H1 (cell line): ENCODE measurements around the gene LRRC4. TPM values are rescaled to one million over a fixed set of nuclear protein-coding genes. Genes with fewer than 3 reads are reported as not detected.

Experiments
- CTCF ChIA-PET: fragments of 300-600 bp; sonication (Branson Sonifier 250); formaldehyde crosslinking; loops from one replicate; lab custom pipeline; 2021; ENCODE audit not compliant: partially characterized antibody; lab: Charles Lee
- POLR2A ChIA-PET: fragments of 300-600 bp; sonication (Branson Sonifier 250); formaldehyde crosslinking; loops from one replicate; lab custom pipeline; 2021; ENCODE audit warnings: inconsistent platforms; ENCODE audit not compliant: partially characterized antibody; lab: Charles Lee
- DNase-seq, 2 experiments: peaks; one replicate each; pipeline versions ENCODE4 v3.0.0 to v3.0.0-alpha.2; 2010 to 2022; ENCODE audit warnings: low spot score in 2 of 2, low read depth in 1 of 2, mixed read lengths in 1 of 2
- FAIRE-seq: peaks from 2 replicates; lab custom pipeline; 2011; peaks lifted over from hg19 to GRCh38; lab: Jason Lieb, UNC
- H2AFZ ChIP-seq: 2 replicates; pipeline ENCODE4 v1.8.1; 2012; ENCODE audit warnings: low read length, inconsistent platforms
- H2AK5ac ChIP-seq: 2 replicates; pipeline ENCODE4 v1.6.1; 2013; ENCODE audit warnings: low read depth, low read length
- H2BK120ac ChIP-seq: replicated peaks from 2 replicates; pipeline ENCODE3; 2013; ENCODE audit warnings: low read depth, low read length, inconsistent platforms
- H2BK12ac ChIP-seq: 2 replicates; pipeline ENCODE4 v1.6.1; 2013; ENCODE audit warnings: low read depth, low read length
- H2BK15ac ChIP-seq: 2 replicates; pipeline ENCODE4 v1.6.1; 2013; ENCODE audit warnings: low read length
- H2BK20ac ChIP-seq: 2 replicates; pipeline ENCODE4 v1.6.1; 2013; ENCODE audit warnings: low read length
- H2BK5ac ChIP-seq: 2 replicates; pipeline ENCODE4 v1.6.1; 2013; ENCODE audit warnings: low read depth, low read length
- H3K14ac ChIP-seq: 2 replicates; pipeline ENCODE4 v1.6.1; 2013; ENCODE audit warnings: inconsistent platforms; ENCODE audit not compliant: insufficient read length
- H3K18ac ChIP-seq: 2 replicates; pipeline ENCODE4 v1.6.1; 2013; ENCODE audit warnings: low read length; ENCODE audit errors: extremely low read depth
- H3K23ac ChIP-seq: 2 replicates; pipeline ENCODE4 v1.6.1; 2013; ENCODE audit warnings: inconsistent platforms; ENCODE audit not compliant: insufficient read length
- H3K23me2 ChIP-seq: 2 replicates; pipeline ENCODE4 v1.6.1; 2013; ENCODE audit warnings: low read depth, low read length
- H3K27ac ChIP-seq: 2 replicates; pipeline ENCODE4 v1.6.1; 2011; ENCODE audit warnings: low read depth, low read length, inconsistent platforms
- H3K27me3 ChIP-seq, 4 experiments: replicated peaks in 1 of 4; 1 replicate in 1 of 4; 2 replicates in 3 of 4; pipeline versions ENCODE4 v1.6.1 to v1.8.1; 2011 to 2013; ENCODE audit warnings: low read length in 3 of 4, mild to moderate bottlenecking in 3 of 4, inconsistent platforms in 2 of 4, mixed read lengths in 2 of 4, moderate library complexity in 1 of 4; ENCODE audit not compliant: control insufficient read depth in 3 of 4, insufficient read depth in 3 of 4; ENCODE audit errors: extremely low read depth in 1 of 4
- H3K36me3 ChIP-seq, 4 experiments: 2 replicates each; pipeline versions ENCODE4 v1.6.1 to v1.8.1; 2011 to 2013; ENCODE audit warnings: mild to moderate bottlenecking in 4 of 4, low read length in 3 of 4, moderate library complexity in 2 of 4, control low read depth in 1 of 4, inconsistent platforms in 1 of 4; ENCODE audit not compliant: insufficient read depth in 4 of 4, control insufficient read depth in 2 of 4
- H3K4ac ChIP-seq: replicated peaks from 2 replicates; pipeline ENCODE3; 2013; ENCODE audit warnings: low read length, low read depth, mixed read lengths, inconsistent platforms; ENCODE audit not compliant: insufficient read length
- H3K4me1 ChIP-seq, 4 experiments: replicated peaks in 1 of 4; 1 replicate in 1 of 4; 2 replicates in 3 of 4; pipeline versions ENCODE4 v1.6.1 to v1.8.1; 2011 to 2013; ENCODE audit warnings: low read length in 3 of 4, inconsistent platforms in 2 of 4, mixed read lengths in 1 of 4; ENCODE audit not compliant: insufficient read depth in 4 of 4, control insufficient read depth in 3 of 4
- H3K4me2 ChIP-seq, 2 experiments: 2 replicates each; pipeline versions ENCODE4 v1.6.1 to v1.8.1; 2011 to 2013; ENCODE audit warnings: low read depth in 2 of 2, low read length in 2 of 2, control low read depth in 1 of 2, inconsistent platforms in 1 of 2, mild to moderate bottlenecking in 1 of 2; ENCODE audit not compliant: insufficient read depth in 1 of 2
- H3K4me3 ChIP-seq, 4 experiments: fragments of 200-600, 300-600 bp in 1 of 4; sonication (generic), shearing (Covaris generic), sonication (Bioruptor Twin) in 1 of 4; 2 replicates each; pipeline versions ENCODE4 v1.5.1 to v1.8.1; 2011 to 2016; ENCODE audit warnings: low read length in 4 of 4, low read depth in 3 of 4, control low read depth in 2 of 4, inconsistent platforms in 2 of 4, mild to moderate bottlenecking in 2 of 4, mixed read lengths in 1 of 4, moderate library complexity in 1 of 4; ENCODE audit not compliant: insufficient read depth in 2 of 4; ENCODE audit errors: extremely low read depth in 1 of 4
- H3K56ac ChIP-seq: replicated peaks from 2 replicates; pipeline ENCODE3; 2013; ENCODE audit warnings: low read depth, mild to moderate bottlenecking, mixed read lengths, low read length, inconsistent platforms; ENCODE audit not compliant: insufficient read length
- H3K79me1 ChIP-seq: 2 replicates; pipeline ENCODE4 v1.6.1; 2013; ENCODE audit warnings: low read depth, low read length, control low read depth
- H3K79me2 ChIP-seq, 2 experiments: 2 replicates each; pipeline versions ENCODE4 v1.6.1 to v1.8.1; 2012 to 2013; ENCODE audit warnings: low read length in 2 of 2, mild to moderate bottlenecking in 2 of 2, inconsistent platforms in 1 of 2; ENCODE audit not compliant: insufficient read depth in 2 of 2, control insufficient read depth in 1 of 2
- H3K9ac ChIP-seq, 4 experiments: replicated peaks in 1 of 4; 1 replicate in 1 of 4; 2 replicates in 3 of 4; pipeline versions ENCODE4 v1.6.1 to v1.8.1; 2011 to 2013; ENCODE audit warnings: low read depth in 3 of 4, low read length in 3 of 4, control low read depth in 2 of 4, mild to moderate bottlenecking in 2 of 4, moderate library complexity in 2 of 4, inconsistent platforms in 1 of 4; ENCODE audit errors: extremely low read depth in 1 of 4
- H3K9me3 ChIP-seq, 2 experiments: 2 replicates each; pipeline versions ENCODE4 v1.6.1 to v1.8.1; 2012 to 2013; ENCODE audit warnings: mild to moderate bottlenecking in 2 of 2, moderate library complexity in 2 of 2, control low read depth in 1 of 2, inconsistent platforms in 1 of 2, low read depth in 1 of 2, low read length in 1 of 2, mixed read lengths in 1 of 2; ENCODE audit not compliant: insufficient read depth in 2 of 2
- H4K20me1 ChIP-seq, 2 experiments: replicated peaks in 1 of 2; 2 replicates each; pipeline versions ENCODE3 to v1.8.1; 2011 to 2013; ENCODE audit warnings: inconsistent platforms in 2 of 2, low read length in 2 of 2, mild to moderate bottlenecking in 1 of 2; ENCODE audit not compliant: insufficient read depth in 2 of 2, control insufficient read depth in 1 of 2
- H4K5ac ChIP-seq: 2 replicates; pipeline ENCODE4 v1.6.1; 2013; ENCODE audit warnings: low read length, low read depth, mixed read lengths, inconsistent platforms; ENCODE audit not compliant: insufficient read length
- H4K8ac ChIP-seq: 2 replicates; pipeline ENCODE4 v1.8.0; 2013; ENCODE audit warnings: mild to moderate bottlenecking, moderate library complexity, low read length, inconsistent platforms; ENCODE audit not compliant: insufficient read depth; ENCODE audit errors: extremely low read depth
- H4K91ac ChIP-seq: replicated peaks from 2 replicates; pipeline ENCODE3; 2013; ENCODE audit warnings: low read length, mixed read lengths, inconsistent platforms; ENCODE audit not compliant: insufficient read length
- CHD2 ChIP-seq: IDR thresholded peaks from 2 replicates; pipeline ENCODE4 v1.6.1; 2012; ENCODE audit warnings: low read length, improper control_type of control experiment
- HDAC6 ChIP-seq: IDR thresholded peaks from one replicate; pipeline ENCODE4 v1.7.1; 2012; ENCODE audit warnings: low read depth, mild to moderate bottlenecking, inconsistent platforms, low read length, moderate library complexity
- MAFK ChIP-seq: IDR thresholded peaks from 2 replicates; pipeline ENCODE4 v1.6.1; 2012; ENCODE audit warnings: low read depth, mild to moderate bottlenecking, improper control_type of control experiment, low read length
- POU5F1 ChIP-seq: IDR thresholded peaks from 2 replicates; pipeline ENCODE4 v1.6.1; 2011; ENCODE audit warnings: low read depth, mild to moderate bottlenecking, low read length, moderate library complexity
- SAP30 ChIP-seq: fragments of 300-600 bp; sonication (generic); IDR thresholded peaks from 2 replicates; pipeline ENCODE4 v1.7.1; 2012; ENCODE audit warnings: low read length, moderate library complexity, mild to moderate bottlenecking, inconsistent platforms; ENCODE audit not compliant: insufficient read depth, insufficient replicate concordance
- TCF12 ChIP-seq: IDR thresholded peaks from 2 replicates; pipeline ENCODE4 v1.6.1; 2011; ENCODE audit warnings: low read depth, mild to moderate bottlenecking, low read length
- TEAD4 ChIP-seq: IDR thresholded peaks from 2 replicates; pipeline ENCODE4 v1.6.1; 2012; ENCODE audit warnings: low read depth, low read length, inconsistent platforms, mixed read lengths
- WGBS, 2 experiments: shearing (Covaris generic) in 1 of 2; methylation state at CpG; one replicate each; pipeline versions ENCODE4 v1.1.6 to v1.1.7; 2013 to 2015; ENCODE audit warnings: low lambda C conversion rate in 2 of 2, mixed read lengths in 2 of 2, inconsistent platforms in 1 of 2, low coverage in 1 of 2, missing lambda C conversion rate in 1 of 2; ENCODE audit not compliant: insufficient replicate concordance in 2 of 2, insufficient coverage in 1 of 2, insufficient read length in 1 of 2; ENCODE audit errors: extremely low coverage in 1 of 2, missing lambda C conversion rate in 1 of 2; 5-methylcytosine and 5-hydroxymethylcytosine counted together
- polyA plus RNA-seq, 7 experiments: library from polyadenylated mRNA; depleted of rRNA in 3 of 7; stranded (reverse) in 5 of 7; unstranded in 2 of 7; fragments of >200 nt in 5 of 7; fragments of 200-250 nt in 2 of 7; gene quantifications; 1 replicate in 5 of 7; 2 replicates in 1 of 7; 4 replicates in 1 of 7; pipeline versions ENCODE4 v1.2.1 to v1.2.3, GENCODE V29; 2011 to 2013; ENCODE audit warnings: missing spikeins in 2 of 7, mixed read lengths in 2 of 7
- total RNA-seq: library from RNA; stranded (reverse); fragmentation: NEBNext Ultra II Directional; extraction: Animal tissue kit (Norgen Biotek cat#: 25700); gene quantifications from 2 replicates; pipeline ENCODE4 v1.2.1, GENCODE V29; 2021
- TF ChIP-seq, protein P1 (sequence below): IDR thresholded peaks from 2 replicates; pipeline ENCODE4 v1.6.1; 2011; ENCODE audit warnings: low read depth, mild to moderate bottlenecking, low read length; ENCODE audit not compliant: insufficient read depth
- TF ChIP-seq, protein P2 (sequence below): IDR thresholded peaks from 2 replicates; pipeline ENCODE4 v1.6.1; 2012; ENCODE audit warnings: inconsistent platforms
- TF ChIP-seq, protein P3 (sequence below), 3 experiments: IDR thresholded peaks; 1 replicate in 2 of 3; 2 replicates in 1 of 3; pipeline versions ENCODE4 v1.5.1 to v1.6.1; 2011; ENCODE audit warnings: low read length in 3 of 3, mild to moderate bottlenecking in 3 of 3, inconsistent platforms in 2 of 3, low read depth in 1 of 3, moderate library complexity in 1 of 3; ENCODE audit not compliant: insufficient read depth in 1 of 3; ENCODE audit errors: control extremely low read depth in 1 of 3

Gene LRRC4
- total and polyA plus RNA-seq, 2 of the 8 experiments (the other 6 are each of a cell fraction or from before 2014, with no cell fraction given): 13.4 to 16.4 TPM

DNA sequence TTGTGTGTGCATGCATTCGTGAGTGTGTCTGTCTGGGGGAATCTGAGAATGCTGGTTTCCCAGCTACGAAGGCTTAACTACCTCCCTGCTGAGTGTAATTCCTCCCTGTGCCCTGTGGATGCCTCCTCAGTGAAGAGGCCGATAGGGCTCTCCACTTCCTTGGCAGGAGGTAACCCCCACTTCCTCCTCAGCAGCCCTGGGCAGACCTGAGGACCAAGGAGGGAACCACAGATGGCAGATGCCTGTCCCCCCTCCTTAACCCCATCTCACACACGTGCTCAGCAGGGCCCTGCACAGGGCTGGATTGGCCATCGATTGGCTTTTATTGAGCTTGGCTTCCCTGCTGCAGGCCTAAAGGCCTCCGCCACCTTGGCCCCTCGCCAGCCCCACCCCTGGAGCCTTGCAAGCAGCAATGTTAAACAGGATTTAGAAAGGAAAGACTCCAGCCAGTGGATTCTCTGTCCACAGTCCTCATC is 45.6 kb upstream of the LRRC4 start:
- Histone ChIP-seq H2BK12ac (no peak overlapping the region), H3K36me3 (peaks cover 2 to 10% (median 6%) of the 10 kb centered on the region in 4 experiments; a peak in 3 of 8 replicates), H2BK20ac (no peak overlapping the region), H3K9ac (no peak overlapping the region), H2BK15ac (no peak overlapping the region), H3K27me3 (no peaks in the 10 kb centered on the region), H3K23ac (no peak overlapping the region), H3K4ac (no peak overlapping the region), H4K8ac (no peak overlapping the region), H3K4me3 (no peak overlapping the region), H3K56ac (no peak overlapping the region), H2BK120ac (no peak overlapping the region), H4K20me1 (peaks cover 6 to 13% of the 10 kb centered on the region in 2 experiments), H3K4me1 (peaks cover 0 to 8% (median 0%) of the 10 kb centered on the region in 4 experiments; a peak in 3 of 7 replicates), H2BK5ac (no peak overlapping the region), H3K79me2 (no peaks in the 10 kb centered on the region), H4K91ac (no peak overlapping the region), H4K5ac (no peak overlapping the region), H2AK5ac (no peak overlapping the region), H3K27ac (no peak overlapping the region), H2AFZ (no peak overlapping the region), H3K14ac (no peak overlapping the region), H3K23me2 (no peaks in the 10 kb centered on the region), H3K4me2 (no peak overlapping the region), H3K9me3 (no peaks in the 10 kb centered on the region), H3K18ac (no peak overlapping the region), H3K79me1 (peaks cover 2% of the 10 kb centered on the region; the same call in 1 of the 2 replicates)
- no peak for FAIRE-seq
- POLR2A ChIA-PET: interaction anchor here (2.3 kb wide), 1 partner anchor 23 kb away, joined by 7 read pairs; no protein-coding TSS in a partner anchor
- 81% methylated on average over 7 of the region's 7 CpGs; no CpG with 5 or more reads in 1 of the 2 experiments for WGBS, 2 experiments
- DNase-seq: no peak
- CTCF ChIA-PET: interaction anchor here (0.6 to 16.6 kb wide), 9 partner anchors 13 to 372 kb away, joined by 3 to 135 read pairs (median 4); no protein-coding TSS in a partner anchor
- no peak for TF ChIP-seq TEAD4
- no peak for TF ChIP-seq TCF12
- no peak for TF ChIP-seq MAFK
- TF ChIP-seq, protein P1, sequence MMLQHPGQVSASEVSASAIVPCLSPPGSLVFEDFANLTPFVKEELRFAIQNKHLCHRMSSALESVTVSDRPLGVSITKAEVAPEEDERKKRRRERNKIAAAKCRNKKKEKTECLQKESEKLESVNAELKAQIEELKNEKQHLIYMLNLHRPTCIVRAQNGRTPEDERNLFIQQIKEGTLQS: no peak
- no peak for TF ChIP-seq POU5F1
- no peak for TF ChIP-seq HDAC6
- TF ChIP-seq CHD2: no peak
- TF ChIP-seq, protein P2, sequence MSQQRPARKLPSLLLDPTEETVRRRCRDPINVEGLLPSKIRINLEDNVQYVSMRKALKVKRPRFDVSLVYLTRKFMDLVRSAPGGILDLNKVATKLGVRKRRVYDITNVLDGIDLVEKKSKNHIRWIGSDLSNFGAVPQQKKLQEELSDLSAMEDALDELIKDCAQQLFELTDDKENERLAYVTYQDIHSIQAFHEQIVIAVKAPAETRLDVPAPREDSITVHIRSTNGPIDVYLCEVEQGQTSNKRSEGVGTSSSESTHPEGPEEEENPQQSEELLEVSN: no peak
- TF ChIP-seq, protein P3, sequence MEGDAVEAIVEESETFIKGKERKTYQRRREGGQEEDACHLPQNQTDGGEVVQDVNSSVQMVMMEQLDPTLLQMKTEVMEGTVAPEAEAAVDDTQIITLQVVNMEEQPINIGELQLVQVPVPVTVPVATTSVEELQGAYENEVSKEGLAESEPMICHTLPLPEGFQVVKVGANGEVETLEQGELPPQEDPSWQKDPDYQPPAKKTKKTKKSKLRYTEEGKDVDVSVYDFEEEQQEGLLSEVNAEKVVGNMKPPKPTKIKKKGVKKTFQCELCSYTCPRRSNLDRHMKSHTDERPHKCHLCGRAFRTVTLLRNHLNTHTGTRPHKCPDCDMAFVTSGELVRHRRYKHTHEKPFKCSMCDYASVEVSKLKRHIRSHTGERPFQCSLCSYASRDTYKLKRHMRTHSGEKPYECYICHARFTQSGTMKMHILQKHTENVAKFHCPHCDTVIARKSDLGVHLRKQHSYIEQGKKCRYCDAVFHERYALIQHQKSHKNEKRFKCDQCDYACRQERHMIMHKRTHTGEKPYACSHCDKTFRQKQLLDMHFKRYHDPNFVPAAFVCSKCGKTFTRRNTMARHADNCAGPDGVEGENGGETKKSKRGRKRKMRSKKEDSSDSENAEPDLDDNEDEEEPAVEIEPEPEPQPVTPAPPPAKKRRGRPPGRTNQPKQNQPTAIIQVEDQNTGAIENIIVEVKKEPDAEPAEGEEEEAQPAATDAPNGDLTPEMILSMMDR (IDR thresholded peaks at IDR 0.05; ENCODE audit: control extremely low read depth in 1 of 3, insufficient read depth in 1 of 3, low read depth in 1 of 3, low read length in 3 of 3): no peak
- no peak for TF ChIP-seq SAP30
